Activated T-helper 1 cell treated with Interleukin-2 at 50 U/mL for 16 hours (primary cell): Measurements from ENCODE around the gene PRF1.
"Not testable (repeated sequence)": the region's sequence is repeated elsewhere in the genome, so short reads cannot be mapped to it uniquely, and the experiment has no call there.

Experiments used
- DNase-seq: peaks from one replicate; pipeline ENCODE4 v3.0.0-alpha.2; 2020; ENCODE audit warnings: low read depth

The PRF1 gene

DNA sequence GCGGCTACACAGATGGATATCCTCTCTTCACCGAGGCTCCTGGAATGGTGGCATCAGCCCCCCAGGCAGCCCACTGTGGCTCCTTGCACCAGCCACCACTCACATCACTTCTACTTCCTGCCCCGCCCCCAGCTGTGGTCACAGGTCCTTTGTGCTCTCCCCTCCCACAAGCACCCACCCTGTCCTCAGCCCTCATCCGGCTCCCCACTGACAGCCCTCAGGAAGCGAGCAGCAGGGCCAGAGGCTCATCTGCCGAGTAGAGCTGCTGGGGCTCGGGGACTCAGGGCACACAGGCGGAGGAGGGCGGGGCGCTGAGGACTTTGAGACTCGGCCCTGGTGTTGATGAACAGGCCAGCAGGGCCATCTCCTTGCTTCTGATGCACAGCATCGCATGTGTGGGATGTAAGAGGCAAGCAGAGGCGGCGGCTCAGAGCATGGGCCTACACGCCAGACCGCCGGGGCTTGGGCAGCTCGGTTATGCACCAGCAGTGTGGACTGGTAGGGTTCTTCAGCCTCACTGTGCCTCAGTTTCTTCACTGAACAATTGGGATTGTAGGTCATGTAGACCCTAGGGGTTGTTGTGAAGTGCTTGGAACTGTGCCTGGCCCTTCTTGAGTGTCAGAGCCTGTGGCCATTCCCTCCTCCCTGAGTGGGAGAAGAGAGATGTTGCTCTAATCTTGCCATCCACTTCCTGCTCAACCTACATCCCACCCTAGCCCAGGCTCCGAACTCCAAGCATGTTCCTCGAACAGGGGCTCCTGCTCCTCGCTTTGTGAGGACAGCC, at the start of gene PRF1:
Gene PRF1, minus strand, starts transcription at position 77 of the 784 bp plus-strand sequence. CDS start 1,839 bp downstream, outside the sequence.
- peak; percentile 70 for DNase-seq

DNA sequence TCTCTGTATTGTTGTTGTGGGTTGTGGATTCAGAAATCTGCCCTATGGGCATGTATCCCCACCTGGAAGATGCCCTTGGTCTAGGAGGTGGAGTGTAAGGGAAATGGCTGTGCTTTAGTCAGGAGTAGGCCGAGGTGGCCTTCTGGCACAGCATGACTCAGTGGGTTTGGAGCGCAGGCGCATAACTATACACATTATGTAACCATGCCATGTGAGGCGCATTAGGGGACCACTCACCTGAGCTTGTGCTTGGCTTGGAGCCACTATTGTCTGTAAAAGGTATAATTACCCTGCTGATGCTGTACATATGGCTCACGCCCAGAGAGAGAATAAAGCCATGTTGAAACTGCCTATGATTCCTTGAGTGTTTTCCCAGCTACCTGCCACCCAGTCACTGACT, 49.1 kb upstream of the PRF1 start:
- DNase-seq: no peak

DNA sequence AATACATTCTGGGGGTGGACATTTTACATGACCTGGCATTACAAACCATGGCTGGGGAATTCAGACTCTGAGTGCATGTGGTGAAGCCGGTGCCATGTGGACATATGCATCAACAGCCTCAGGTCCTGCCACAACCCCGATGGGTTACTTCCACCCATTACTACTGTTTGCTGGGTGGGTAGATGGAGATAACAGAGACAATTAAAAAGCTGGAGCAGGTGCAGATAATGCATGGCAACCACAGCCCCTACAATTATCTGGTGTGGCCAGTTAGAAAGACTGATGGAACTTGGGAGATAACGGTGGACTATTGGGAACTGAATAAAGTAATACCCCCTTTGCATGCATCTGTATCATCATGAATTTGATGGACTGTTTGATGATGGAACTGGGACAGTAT, 48.2 kb upstream of the PRF1 start:
- no peak for DNase-seq

DNA sequence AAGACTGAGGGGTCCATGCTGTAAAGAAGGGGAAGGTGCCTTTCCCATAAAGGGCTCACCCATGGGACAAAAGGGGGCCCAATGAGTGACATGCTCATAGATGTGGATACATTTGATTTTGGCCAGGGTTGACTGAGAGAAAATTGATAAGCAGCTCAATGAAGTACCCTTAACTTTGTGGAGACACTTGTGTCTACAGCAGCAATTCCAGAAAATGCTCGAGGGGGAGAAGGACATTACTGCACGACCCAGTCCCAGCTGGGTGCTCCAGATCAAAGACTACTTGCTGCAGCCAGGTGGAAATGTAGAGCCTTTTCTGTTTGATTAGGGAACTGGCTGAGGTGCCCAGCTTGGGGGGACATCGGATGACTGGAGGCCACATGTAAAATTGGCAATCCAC, 47.6 kb upstream of the PRF1 start:
- DNase-seq: no peak

DNA sequence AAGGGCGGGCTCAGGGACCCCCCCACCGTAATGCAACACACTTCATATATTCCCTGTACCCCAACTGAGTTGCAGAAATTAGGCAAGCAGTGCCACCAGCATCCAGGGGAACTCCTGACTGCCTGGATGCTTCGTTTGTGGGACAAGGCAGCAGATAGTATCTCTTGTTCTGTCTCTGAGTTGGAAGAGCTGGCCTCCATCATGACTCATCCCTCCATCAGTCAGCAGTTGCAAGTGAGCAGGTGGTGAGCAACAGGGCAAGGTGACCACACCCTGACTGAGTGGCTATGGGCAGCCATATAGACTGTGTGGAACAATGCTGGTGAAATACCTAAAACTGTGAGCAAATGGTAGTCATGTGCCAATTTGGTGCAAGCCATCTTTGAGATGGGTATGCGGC, 47.0 kb upstream of the PRF1 start:
- DNase-seq: no peak

DNA sequence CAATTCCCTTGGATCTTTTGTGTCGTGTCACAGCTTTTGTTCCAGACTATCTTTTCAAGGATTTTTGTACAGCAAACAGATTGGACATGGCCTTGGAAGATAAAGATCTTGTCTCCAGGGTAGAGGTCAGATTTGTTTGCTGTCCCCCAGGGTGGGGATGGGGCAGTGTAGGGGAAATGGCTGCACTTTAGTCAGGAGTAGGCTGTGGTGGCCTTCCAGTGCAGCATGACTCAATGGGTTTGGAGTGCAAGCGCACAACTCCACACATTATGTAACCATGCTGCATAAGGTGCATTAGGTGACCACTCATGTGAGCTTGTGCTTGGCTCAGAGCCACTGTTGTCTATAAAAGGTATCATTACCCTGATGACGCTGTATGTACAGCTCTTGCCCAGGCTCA, 45.9 kb upstream of the PRF1 start:
- DNase-seq: no peak

DNA sequence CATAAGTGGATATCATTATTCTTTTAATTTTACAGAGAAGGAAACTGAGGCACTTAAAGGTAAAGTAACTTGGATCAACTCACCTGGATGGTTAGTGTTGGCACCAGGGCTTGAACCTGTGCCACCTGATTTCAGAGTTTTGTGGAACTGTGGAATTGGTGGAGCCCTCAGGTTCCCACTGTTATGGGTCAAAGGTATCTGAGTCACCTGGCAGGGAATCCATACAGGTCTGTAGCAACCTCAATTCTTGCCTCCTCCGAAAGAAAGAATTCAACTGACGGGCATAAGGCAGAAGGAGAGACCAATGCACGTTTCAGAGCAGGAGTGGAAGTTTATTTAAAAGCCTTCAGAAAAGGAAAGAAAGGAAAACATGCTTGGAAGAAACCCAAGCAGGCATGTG, 44.5 kb upstream of the PRF1 start:
- DNase-seq: no peak

DNA sequence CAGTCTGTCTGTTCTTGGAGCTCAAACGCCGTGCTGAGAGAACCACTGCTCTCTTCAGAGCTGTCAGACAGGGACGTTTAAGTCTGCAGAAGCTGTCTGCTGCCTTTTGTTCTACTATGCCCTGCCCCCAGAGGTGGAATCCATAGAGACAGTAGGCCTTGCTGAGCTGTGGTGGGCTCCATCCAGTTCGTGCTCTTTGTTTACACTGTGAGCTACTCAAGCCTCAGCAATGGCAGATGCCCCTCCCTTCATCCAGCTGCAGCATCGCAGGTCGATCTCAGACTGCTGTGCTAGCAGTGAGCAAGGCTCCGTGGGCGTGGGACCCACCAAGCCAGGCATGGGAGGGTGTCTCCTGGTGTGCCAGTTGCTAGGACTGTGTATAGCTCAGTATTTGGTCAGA, 42.4 kb upstream of the PRF1 start:
- DNase-seq: not testable (repeated sequence)

DNA sequence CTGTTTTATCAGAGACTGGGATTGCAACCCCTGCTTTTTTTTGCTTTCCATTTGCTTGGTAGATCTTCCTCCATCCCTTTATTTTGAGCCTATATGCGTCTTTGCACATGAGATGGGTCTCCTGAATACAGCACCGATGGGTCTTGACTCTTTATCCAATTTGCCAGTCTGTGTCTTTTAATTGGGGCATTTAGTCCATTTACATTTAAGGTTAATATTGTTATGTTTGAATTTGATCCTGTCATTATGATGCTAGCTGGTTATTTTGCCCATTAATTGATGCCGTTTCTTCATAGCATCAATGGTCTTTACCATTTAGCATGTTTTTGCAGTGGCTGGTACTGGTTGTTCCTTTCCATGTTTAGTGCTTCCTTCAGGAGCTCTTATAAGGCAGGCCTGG, 40.7 kb upstream of the PRF1 start:
- DNase-seq: not testable (repeated sequence)

DNA sequence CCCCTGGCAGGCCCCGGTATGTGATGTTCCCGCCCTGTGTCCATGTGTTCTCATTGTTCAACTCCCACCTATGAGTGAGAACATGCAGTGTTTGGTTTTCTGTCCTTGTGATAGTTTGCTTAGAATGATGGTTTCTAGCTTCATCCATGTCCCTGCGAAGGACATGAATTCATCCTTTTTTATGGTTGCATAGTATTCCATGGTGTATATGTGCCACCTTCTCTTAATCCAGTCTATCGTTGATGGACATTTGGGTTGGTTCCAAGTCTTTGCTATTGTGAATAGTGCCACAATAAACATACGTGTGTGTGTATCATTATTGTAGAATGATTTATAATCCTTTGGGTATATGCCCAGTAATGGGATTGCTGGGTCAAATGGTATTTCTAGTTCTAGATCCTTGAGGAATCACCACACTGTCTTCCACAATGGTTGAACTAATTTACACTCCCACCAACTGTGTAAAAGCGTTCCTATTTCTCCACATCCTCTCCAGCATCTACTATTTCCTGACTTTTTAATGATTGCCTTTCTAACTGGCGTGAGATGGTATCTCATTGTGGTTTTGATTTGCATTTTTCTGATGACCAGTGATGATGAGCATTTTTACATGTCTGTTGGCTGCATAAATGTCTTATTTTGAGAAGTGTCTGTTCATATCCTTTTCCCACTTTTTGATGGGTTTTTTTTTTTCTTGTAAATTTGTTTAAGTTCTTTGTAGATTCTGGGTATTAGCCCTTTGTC, 37.3 kb upstream of the PRF1 start:
- not testable (repeated sequence) for DNase-seq

DNA sequence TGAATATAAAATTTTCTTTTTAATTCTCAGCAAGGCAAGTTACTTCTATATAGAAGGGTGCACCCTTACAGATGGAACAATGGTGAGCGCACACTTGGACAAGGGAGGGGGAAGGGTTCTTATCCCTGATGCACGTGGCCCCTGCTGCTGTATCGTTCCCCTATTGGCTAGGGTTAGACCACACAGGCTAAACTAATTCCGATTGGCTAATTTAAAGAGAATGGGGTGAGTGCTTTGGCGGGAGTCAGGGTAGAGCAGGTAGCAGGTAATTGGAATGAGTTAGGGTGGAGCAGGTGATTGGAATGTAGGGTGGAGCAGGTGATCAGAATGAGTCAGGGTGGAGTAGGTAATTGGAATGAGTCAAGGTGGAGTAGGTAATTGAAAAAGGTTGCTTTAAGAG, 32.0 kb upstream of the PRF1 start:
- not testable (repeated sequence) for DNase-seq

DNA sequence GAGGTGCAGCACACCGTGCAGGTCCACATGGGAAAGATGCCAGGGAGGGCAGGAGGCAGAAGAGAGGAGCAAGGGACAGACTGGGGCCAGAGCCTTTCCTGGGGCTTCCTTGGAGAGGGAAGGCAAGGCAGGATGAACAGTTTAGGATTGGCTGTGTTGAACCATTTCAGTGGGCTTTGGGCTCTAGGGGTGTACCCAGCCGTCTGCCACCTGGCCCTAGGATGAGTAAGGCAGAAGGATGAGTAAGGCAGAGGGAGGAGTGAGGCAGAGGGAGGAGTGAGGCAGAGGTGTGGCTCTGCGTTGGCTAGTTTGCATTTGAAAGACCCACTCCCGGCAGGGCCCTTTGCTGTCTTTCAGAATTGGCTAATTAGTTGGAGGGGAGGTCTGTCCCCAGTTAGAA, 31.5 kb upstream of the PRF1 start:
- no peak for DNase-seq

DNA sequence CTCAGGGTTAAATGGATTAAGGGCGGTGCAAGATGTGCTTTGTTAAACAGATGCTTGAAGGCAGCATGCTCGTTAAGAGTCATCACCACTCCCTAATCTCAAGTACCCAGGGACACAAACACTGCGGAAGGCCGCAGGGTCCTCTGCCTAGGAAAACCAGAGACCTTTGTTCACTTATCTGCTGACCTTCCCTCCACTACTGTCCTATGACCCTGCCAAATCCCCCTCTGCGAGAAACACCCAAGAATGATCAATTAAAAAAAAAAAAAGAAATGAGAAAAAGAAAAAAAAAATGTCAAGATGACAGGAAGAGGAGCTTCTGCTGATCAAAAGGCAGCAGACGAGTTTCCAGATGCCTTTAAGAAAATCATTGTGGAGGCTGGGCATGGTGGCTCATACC, 29.2 kb upstream of the PRF1 start:
- not testable (repeated sequence) for DNase-seq

DNA sequence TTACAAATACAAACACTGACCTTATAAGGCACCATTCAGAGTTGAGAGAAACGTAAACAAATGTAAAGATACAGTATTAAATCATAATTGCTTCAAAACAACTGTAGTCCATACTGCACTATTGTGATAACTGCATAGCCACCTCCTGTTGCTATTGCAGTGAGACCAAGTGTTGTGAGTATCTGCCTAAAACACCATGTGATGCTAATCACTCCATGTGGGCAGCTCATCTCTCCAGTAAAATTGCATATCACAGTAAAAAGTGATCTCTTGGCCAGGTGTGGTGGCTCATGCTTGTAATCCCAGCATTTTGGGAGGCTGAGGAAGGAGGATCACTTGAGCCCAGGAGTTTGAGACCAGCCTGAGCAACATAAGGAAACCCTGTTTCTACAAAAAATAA, 26.8 kb upstream of the PRF1 start:
- DNase-seq: no peak

DNA sequence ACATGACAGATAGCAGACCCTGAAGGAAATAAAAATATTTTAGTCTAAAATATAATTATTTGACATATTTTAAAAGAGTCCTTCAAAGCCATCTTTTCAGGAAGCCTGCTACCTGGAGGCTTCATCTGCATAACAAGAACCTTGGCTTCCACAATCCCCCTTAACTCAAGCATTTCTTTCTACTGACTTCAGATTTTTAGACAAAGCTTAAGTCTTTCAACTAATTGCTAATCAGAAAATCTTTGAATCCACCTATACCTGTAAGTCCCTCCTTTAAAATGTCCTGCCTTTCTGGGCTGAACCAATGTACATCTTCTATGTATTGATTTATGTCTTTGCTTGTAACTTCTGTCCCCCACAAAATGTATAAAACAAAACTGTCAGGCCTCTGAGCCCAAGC, 23.5 kb upstream of the PRF1 start:
- no peak for DNase-seq

DNA sequence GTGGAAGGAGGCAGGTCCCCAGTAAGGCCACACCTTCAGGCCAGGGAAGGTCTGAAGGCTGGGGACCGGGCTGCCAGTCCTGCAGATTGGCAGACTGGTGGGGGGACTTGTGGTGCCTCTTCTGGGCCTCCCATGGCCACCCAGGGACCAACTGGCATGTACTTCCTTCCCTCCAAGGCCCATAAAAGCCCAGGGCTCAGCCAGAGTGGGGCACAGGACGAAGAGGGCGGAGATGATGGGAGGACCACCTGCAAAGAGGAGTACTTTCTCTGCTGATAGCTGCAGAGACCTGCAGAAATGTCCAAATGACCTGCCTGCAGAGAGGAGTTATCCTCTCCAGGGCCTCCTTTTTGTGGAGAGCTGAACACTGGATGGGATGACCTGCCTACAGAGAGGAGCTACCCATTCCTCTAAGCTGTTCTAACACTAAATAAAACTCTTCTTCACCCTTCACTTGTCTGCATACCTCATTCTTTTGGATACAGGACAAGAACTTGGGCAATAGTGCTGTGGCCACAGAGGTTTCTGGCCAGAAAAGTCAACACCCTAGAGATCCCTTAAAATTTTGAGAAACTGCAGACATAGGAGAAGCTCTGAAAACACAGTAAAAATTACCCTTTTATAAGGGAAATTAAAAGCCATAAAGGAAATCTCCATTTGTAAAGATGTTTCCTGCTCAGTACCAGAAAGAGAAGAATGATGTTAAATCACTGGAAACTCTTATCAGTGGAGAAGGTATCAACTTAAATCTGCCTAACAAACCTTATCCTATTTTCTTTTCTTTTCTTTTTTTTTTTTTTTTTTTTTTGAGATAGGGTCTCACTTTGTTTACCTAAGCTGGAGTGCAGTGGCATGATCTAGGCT, 20.7 kb upstream of the PRF1 start:
- no peak for DNase-seq

DNA sequence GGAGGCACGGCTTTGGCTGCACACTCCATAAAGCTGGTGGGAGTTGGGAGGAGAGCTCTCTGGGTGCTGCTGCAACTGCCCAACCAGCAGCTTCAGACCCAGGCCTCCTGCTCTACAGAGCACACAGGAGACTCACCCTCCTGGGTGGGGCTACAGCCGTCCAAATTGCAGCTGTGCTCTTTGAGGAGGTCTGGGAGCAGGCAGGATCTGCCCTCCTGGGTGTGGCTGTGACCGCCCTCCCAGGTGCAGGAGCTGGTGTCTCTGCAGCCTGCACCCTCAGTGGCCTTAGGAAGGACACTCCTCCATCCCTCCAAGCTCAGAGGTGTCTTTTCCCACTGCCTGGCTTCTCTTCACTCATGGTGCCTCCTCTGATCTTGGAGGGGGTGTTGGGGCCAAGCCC, 20.0 kb upstream of the PRF1 start:
- DNase-seq: no peak

DNA sequence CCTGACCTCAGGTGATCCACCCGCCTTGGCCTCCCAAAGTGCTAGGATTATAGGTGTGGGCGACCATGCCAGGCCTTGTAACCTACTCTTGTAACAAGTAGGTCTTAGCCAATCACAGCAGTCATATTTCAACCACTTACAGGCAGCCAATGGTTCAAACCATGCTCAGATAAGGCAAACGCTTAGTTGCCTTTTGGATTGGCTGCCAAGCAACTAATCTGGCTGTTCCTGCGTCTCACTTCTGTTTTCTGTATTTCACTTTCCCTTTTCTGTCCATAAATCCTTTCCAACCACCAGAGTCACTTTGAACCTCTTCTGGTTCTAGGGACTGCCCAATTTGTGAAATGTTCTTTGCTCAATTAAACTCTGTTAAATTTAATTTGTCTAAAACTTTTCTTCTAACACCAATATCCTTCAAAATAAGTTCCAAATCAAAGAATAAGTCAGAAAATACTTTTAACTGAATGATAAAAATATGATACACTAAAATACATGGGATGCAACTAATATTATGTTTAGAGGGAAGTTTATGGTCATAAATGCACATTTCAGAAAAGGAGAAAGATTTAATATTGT, 19.1 kb upstream of the PRF1 start:
- no peak for DNase-seq

DNA sequence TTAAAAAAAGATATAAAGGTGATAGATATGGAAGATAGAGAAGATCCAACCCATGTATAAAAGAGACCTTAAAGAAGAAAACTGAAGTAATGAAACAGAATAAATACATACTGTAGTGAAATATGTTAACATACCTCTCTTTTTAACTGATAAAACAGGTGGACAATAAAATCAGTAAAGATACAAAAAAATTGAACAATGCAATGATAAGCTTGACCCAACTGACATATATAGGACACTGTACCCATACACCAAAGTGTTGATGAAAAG, 17.4 kb upstream of the PRF1 start:
- DNase-seq: no peak

DNA sequence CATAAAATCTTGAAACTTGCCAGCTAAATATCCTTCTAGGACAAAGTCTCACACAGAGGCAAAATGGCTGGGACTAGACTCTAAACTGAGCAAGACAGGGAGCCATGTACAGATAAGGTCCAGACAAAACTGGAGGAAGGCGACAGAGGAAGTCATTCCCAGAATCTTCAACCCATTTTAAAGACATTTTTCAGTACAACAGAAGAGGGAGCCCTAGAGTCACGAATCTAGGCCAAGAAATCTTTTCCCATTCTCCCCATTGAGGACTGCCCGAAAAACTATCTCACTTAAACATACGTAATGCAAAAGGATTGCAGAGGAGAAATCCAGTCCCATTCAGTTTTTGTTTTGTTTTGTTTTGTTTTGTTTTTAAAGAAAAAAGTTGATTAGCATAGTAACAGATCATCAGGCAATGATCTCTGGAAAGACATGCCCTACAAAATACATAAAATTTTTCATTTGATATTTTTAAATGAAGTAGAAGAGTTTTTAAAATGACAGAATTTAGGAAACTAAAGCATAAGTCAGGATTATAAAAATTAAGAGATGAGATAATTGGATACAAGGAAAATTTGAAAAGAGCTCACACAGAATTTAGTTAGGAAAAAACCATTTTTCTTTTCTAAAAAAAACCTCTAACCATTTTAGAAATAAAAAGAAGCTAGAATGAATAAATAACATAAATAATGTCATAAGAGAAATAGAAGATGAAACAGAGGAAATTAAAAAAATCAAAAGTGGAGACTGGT, 16.9 kb upstream of the PRF1 start:
- no peak for DNase-seq

DNA sequence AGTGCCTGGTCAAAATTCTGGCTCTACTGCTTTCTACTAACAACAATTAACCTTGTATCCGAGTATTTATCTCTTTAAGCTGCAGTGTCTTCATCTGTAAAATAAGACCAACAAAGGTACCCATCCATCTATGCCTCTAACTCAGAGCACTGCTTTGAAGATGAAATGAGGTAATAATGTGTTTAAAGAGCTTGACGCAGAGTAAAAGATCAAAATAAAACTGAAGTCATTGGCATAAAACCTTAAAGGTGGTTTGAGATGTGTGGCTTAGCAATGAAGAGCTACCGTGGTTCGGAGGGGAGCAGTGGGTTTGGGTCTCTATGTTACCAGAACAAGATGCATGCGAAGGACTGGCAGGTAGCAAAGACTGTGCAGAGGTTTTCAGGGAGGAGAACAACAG, 16.1 kb upstream of the PRF1 start:
- no peak for DNase-seq
